Neural cell (in vitro differentiated cells): ENCODE data around the gene PRADC1. TPM values are rescaled to one million over a fixed set of nuclear protein-coding genes. Genes with fewer than 3 reads are reported as not detected.

ENCODE experiments used
- H2AFZ ChIP-seq: fragments of 200-600, 300-800 bp; sonication (generic), shearing (Covaris generic); 2 replicates; pipeline ENCODE4 v1.6.0; 2014; ENCODE audit warnings: low read depth, mild to moderate bottlenecking, antibody characterized with exemption, low read length, moderate library complexity
- H3F3A ChIP-seq: fragments of 200-600 bp; shearing (Covaris generic); 2 replicates; pipeline ENCODE4 v1.6.1; 2016; ENCODE audit warnings: mild to moderate bottlenecking, moderate library complexity, mixed read lengths, antibody characterized with exemption, low read length; ENCODE audit not compliant: insufficient read depth, poor library complexity, severe bottlenecking
- H3K27ac ChIP-seq: fragments of 200-600, 300-800 bp; sonication (generic), shearing (Covaris generic); 2 replicates; pipeline ENCODE4 v1.5.1; 2014; ENCODE audit warnings: mild to moderate bottlenecking, low read length, moderate library complexity
- H3K27me3 ChIP-seq: fragments of 300-800, 200-600 bp; sonication (generic), shearing (Covaris generic); 2 replicates; pipeline ENCODE4 v1.6.0; 2014; ENCODE audit warnings: mild to moderate bottlenecking, low read depth, low read length, moderate library complexity; ENCODE audit not compliant: insufficient read depth
- H3K36me3 ChIP-seq: fragments of 300-800, 200-600 bp; sonication (generic), shearing (Covaris generic); 2 replicates; pipeline ENCODE4 v1.5.1; 2014; ENCODE audit warnings: mild to moderate bottlenecking, antibody characterized with exemption, low read length, moderate library complexity; ENCODE audit not compliant: insufficient read depth
- H3K4me2 ChIP-seq: fragments of 300-800, 200-600 bp; sonication (generic), shearing (Covaris generic); 2 replicates; pipeline ENCODE4 v1.6.0; 2014; ENCODE audit warnings: mild to moderate bottlenecking, low read length
- H3K4me3 ChIP-seq: fragments of 300-800, 200-600 bp; sonication (generic), shearing (Covaris generic); 2 replicates; pipeline ENCODE4 v1.5.1; 2014; ENCODE audit warnings: mild to moderate bottlenecking, low read length, moderate library complexity
- H3K79me2 ChIP-seq: fragments of 200-600 bp; shearing (Covaris generic); replicated peaks from 2 replicates; pipeline ENCODE4 v1.6.0; 2014; ENCODE audit warnings: mild to moderate bottlenecking, low read length, moderate library complexity; ENCODE audit not compliant: insufficient read depth
- H3K9ac ChIP-seq: fragments of 300-800, 200-600 bp; sonication (generic), shearing (Covaris generic); 2 replicates; pipeline ENCODE4 v1.6.1; 2016; ENCODE audit warnings: mild to moderate bottlenecking, low read length, mixed read lengths
- H3K9me2 ChIP-seq: fragments of 200-600 bp; shearing (Covaris generic); 2 replicates; pipeline ENCODE4 v1.6.1; 2016; ENCODE audit warnings: mild to moderate bottlenecking, low read length, mixed read lengths; ENCODE audit not compliant: insufficient read depth
- H3K9me3 ChIP-seq: fragments of 200-600, 300-800 bp; sonication (generic), shearing (Covaris generic); 2 replicates; pipeline ENCODE4 v1.6.1; 2016; ENCODE audit warnings: mild to moderate bottlenecking, mixed run types, low read length, moderate library complexity, mixed read lengths
- H4K20me1 ChIP-seq: fragments of 200-600 bp; shearing (Covaris generic); 2 replicates; pipeline ENCODE4 v1.6.1; 2016; ENCODE audit warnings: mild to moderate bottlenecking, mixed run types; ENCODE audit not compliant: insufficient read depth
- CTCF ChIP-seq: fragments of 450-650 bp; IDR thresholded peaks from 2 replicates; pipeline ENCODE4 v1.5.1; 2014; ENCODE audit warnings: antibody characterized with exemption, mild to moderate bottlenecking, moderate library complexity; ENCODE audit not compliant: poor library complexity, severe bottlenecking
- EP300 ChIP-seq: fragments of 450-650 bp; conservative IDR thresholded peaks from 2 replicates; pipeline ENCODE4 v1.6.1; 2014; ENCODE audit warnings: antibody characterized with exemption, mild to moderate bottlenecking, moderate library complexity; ENCODE audit not compliant: poor library complexity, severe bottlenecking
- EZH2 ChIP-seq: fragments of 200-600, 300-800 bp; shearing (Covaris generic), sonication (generic); IDR thresholded peaks from 2 replicates; pipeline ENCODE4 v1.6.1; 2014; ENCODE audit warnings: antibody characterized with exemption, low read length, borderline replicate concordance, mild to moderate bottlenecking; ENCODE audit not compliant: insufficient read depth, poor library complexity, severe bottlenecking
- MXI1 ChIP-seq: fragments of 450-650 bp; conservative IDR thresholded peaks from 2 replicates; pipeline ENCODE4 v1.6.1; 2014; ENCODE audit warnings: antibody characterized with exemption, mild to moderate bottlenecking; ENCODE audit not compliant: poor library complexity, severe bottlenecking
- POLR2AphosphoS5 ChIP-seq: IDR thresholded peaks from 2 replicates; pipeline ENCODE4 v1.6.1; 2012
- RAD21 ChIP-seq: fragments of 450-650 bp; conservative IDR thresholded peaks from 2 replicates; pipeline ENCODE4 v1.6.1; 2014; ENCODE audit warnings: antibody characterized with exemption, mild to moderate bottlenecking, moderate library complexity
- REST ChIP-seq: IDR thresholded peaks from 2 replicates; pipeline ENCODE4 v1.6.1; 2012; ENCODE audit warnings: borderline replicate concordance
- SMC3 ChIP-seq: fragments of 450-650 bp; conservative IDR thresholded peaks from 2 replicates; pipeline ENCODE4 v1.6.1; 2014; ENCODE audit warnings: antibody characterized with exemption, mild to moderate bottlenecking, moderate library complexity; ENCODE audit not compliant: poor library complexity
- TAF1 ChIP-seq: IDR thresholded peaks from 2 replicates; pipeline ENCODE4 v1.6.1; 2012; ENCODE audit warnings: low read depth
- polyA plus RNA-seq: library from polyadenylated mRNA; depleted of rRNA; stranded (reverse); fragments of >200 nt; gene quantifications from 2 replicates; pipeline ENCODE4 v1.2.3, GENCODE V29; 2014

Gene PRADC1
- polyA plus RNA-seq, 1 donor from 2014 or later, result 36.5 TPM

GRCh38 chr2:73257021-73257420 is 24.0 kb upstream of the PRADC1 start:
- Histone ChIP-seq H3K9me2 (no peaks in the 10 kb centered on the region), H4K20me1 (no peaks in the 10 kb centered on the region), H3K79me2 (no peaks in the 10 kb centered on the region), H3K27ac (no peak overlapping the region), H3K27me3 (no peaks in the 10 kb centered on the region), H3K9me3 (no peaks in the 10 kb centered on the region), H3F3A (no peaks in the 10 kb centered on the region), H3K9ac (no peak overlapping the region), H3K4me3 (no peak overlapping the region), H2AFZ (no peak overlapping the region), H3K36me3 (peaks cover 7% of the 10 kb centered on the region), H3K4me2 (no peak overlapping the region)
- TF ChIP-seq SMC3 (no peak), POLR2AphosphoS5 (no peak), EP300 (no peak), TAF1 (no peak)

GRCh38 chr2:73256618-73256922 is 23.5 kb upstream of the PRADC1 start:
- H3K4me3 ChIP-seq, result no peak overlapping the region
- H3K36me3 ChIP-seq, result peaks cover 7% of the 10 kb centered on the region
- H3K9ac ChIP-seq, result no peak overlapping the region
- H3K27me3 ChIP-seq, result no peaks in the 10 kb centered on the region
- TF ChIP-seq EZH2 (no peak), MXI1 (no peak), REST (no peak), EP300 (no peak), POLR2AphosphoS5 (no peak), RAD21 (no peak), CTCF (no peak), SMC3 (no peak), TAF1 (no peak)
- no peaks in the 10 kb centered on the region for H3K9me3 ChIP-seq
- H3K9me2 ChIP-seq, result no peaks in the 10 kb centered on the region
- H3K79me2 ChIP-seq, result no peaks in the 10 kb centered on the region
- no peaks in the 10 kb centered on the region for H3F3A ChIP-seq
- no peak overlapping the region for H3K27ac ChIP-seq
- no peak overlapping the region for H2AFZ ChIP-seq
- H4K20me1 ChIP-seq, result no peaks in the 10 kb centered on the region
- no peak overlapping the region for H3K4me2 ChIP-seq
